Panc1 (cell line): ENCODE data around the gene NEAT1.

Source experiments
- CTCF ChIP-seq: fragments of 450-650 bp; IDR thresholded peaks from 2 replicates; pipeline ENCODE4 v1.5.1; 2017; ENCODE audit warnings: mild to moderate bottlenecking
- SIN3A ChIP-seq: IDR thresholded peaks from 2 replicates; pipeline ENCODE4 v1.6.1; 2012; ENCODE audit warnings: low read depth, mild to moderate bottlenecking, low read length, moderate library complexity, borderline replicate concordance; ENCODE audit not compliant: insufficient read depth

GRCh38 chr11:65446446-65447277 is 24.1 kb downstream of the NEAT1 start:
- TF ChIP-seq CTCF (no peak), SIN3A (no peak)
